ENCODE data around the gene RNU4-1. TPM values are rescaled to one million over a fixed set of nuclear protein-coding genes. Genes with fewer than 3 reads are reported as not detected.
"Not testable (repeated sequence)": the region's sequence is repeated elsewhere in the genome, so short reads cannot be mapped to it uniquely, and the experiment has no call there.

Gene RNU4-1
- polyA plus RNA-seq, 1 donor = not detected

GRCh38 chr12:120258323-120258896 is 34.6 kb downstream of the RNU4-1 start:
- DNase-seq = no peak

- no peak for DNase-seq
Measured at GRCh38 chr12:120257041-120257821, 35.8 kb downstream of the RNU4-1 start.

DNA sequence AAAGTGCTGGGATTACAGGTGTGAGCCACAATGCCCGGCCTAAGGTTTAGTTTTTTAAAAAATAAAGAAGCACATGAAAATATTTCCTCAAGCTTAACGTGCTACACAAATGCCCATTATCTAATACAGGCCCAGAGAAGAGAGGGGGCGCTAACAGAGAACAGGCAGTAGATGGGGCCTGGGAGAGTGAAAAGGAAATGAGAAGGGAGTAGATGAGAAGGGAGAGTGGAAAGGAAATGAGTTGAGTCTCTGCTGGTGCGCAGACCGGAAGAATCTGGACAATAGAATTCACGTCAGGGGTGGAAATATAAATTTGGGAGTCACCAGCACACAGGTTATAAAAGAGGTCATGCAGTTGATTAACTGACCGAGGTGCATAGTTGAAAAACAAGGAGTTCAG is 38.2 kb downstream of the RNU4-1 start:
- no peak for DNase-seq

DNA sequence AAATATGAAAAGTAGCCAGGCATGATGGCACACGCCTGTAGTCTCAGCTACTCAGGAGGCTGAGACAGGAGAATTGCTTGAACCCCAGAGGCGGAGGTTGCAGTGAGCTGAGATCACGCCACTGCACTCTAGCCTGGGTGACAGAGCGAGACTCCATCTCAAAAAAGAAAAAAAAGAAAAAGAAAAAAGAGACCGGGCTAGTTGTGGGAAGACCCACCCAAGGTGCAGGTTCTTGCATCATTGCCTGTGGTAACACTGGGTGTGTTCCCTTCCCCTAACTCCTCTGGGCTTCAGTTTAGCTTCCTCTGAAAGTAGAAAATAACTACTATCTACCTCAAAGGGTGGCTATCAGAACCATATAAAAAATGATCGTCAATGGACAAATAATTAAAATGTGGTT is 39.7 kb downstream of the RNU4-1 start:
- not testable (repeated sequence) for DNase-seq

- DNase-seq = no peak
Measured at GRCh38 chr12:120252071-120252906, 40.7 kb downstream of the RNU4-1 start.

GRCh38 chr12:120251364-120252070 is 41.5 kb downstream of the RNU4-1 start:
- DNase-seq = not testable (repeated sequence)

DNA sequence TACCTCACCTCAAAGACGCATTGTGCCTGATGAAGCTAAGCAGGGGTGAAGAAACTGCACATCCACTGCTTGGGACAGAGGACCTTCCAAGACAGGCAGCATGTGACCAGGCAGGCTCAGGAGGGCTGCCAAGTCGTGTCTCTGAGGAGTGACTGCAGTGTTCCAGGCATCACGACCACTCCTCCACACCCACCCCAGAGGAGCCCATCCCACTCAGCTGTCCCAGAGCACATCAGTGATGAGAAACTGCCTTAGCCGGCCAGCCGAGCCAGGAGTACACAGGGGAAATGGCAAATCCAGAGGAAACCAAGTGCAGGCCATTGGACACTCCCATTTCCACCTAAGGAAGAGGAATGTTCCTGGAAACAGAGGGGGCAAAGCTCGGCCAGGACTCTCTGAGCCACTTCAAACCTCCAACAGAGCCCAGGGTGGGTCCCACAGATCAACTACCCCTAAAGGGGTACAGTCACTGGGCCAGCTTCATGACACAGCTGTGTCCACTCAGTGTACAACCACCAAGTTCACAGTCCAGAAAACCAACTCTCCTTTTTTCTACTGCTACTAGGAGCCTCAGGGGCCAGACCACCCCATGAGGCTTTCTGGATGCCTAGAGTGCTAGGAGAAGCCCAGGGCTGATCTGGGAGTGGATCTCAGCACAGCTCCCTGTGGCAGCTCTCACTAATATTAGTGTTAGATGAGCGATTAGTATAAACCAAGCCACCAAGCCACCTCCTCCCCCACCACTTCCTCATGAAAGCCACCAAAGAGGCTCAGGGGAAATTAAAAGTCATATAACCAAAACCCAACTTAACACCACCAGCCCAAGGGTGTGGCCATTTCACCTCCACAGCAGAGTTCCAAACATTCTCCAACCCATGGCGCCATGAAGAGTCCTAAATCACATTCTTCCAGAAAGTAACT is 42.9 kb downstream of the RNU4-1 start:
- no peak for DNase-seq

DNA sequence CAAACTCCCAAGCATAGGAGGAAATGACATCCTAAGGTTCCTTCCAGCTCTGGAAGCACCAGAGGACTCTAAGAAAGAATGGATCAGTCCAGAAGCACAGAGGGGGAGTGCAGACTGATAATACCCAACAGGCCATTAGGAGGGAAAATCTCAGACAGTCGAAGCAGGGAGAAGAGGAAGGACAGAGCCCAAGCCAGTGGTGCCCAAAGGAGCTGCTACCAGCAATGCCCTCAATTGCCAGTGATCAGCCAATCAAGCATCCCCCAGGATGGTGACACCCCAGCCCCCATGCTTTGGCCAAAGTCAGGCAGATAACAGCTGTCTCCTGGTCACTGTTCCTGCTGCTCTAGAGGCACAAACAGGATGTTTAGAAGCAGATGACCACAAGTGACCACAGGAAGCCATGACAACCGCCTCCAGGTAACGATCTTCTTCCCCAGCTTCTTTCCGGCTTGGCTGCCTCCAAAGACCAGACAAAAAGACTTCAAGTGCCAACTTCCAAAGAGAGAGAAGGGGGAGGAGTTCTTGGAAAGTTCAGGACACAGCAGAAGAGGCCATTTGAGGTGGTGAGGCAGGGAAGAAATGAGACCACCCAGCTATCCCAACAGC is 43.7 kb downstream of the RNU4-1 start:
- DNase-seq = no peak

DNA sequence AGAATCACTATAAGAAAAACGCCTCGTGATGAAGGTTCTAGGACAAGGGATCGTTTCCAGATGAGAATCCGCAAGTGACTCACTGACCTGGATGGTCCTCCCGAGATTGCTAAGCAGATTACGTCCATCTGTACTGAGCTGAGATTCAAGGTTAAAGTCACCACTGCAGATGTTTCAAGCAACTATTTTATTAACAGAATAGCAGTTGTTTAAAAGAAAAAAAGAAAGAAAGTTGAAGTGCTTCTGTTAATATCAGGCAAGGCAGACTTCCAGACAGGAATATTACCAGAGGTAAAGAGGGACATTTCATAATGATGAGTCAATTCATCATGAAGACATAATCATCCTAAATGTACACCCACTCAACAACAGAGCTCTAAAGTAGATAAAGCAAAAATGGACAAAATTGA is 45.4 kb downstream of the RNU4-1 start:
- DNase-seq = no peak

DNA sequence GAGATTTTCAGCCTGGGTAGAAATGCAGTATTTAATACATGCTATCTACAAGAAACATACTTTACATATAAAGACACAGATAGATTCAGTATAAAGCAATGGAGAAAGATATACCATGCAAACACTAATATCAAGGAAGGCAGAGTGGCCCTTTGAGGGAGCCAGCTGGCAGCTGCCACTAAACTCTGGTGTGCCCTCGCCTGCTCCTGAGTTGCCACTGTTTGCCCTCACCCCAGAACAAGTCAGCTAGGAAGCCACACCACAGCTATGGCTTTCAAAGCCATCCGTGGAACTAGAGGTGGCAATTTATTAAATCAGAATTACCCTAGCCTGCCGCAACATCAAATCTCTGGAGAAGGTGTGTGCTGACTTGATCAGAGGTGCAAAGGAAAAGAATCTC is 45.9 kb downstream of the RNU4-1 start:
- no peak for DNase-seq

DNA sequence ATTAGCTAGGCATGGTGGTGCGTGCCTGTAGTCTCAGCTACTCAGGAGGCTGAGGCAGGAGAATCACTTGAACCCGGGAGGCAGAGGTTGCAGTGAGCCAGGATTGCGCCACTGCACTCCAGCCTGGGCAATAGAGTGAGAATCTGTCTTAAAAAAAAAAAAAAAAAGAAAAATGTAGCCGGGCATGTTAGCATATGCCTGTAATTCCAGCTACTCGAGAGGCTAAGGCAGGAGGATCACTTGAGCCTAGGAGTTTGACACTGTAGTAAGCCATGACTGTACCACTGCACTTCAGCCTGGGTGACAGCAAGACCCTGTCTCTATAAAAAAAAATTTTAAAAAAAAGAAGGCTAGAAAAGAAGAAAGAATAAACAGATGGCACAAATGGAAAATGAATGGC is 46.3 kb downstream of the RNU4-1 start:
- not testable (repeated sequence) for DNase-seq

Other genes with a start within 250 kb of the RNU4-1 start
- gene RAB35, start 176.5 kb downstream of the RNU4-1 start, polyA plus RNA-seq (ENCODE audit: insufficient read length) = 37.0 TPM
- 62.9 TPM for gene GCN1, start 98.5 kb downstream of the RNU4-1 start, polyA plus RNA-seq (ENCODE audit: insufficient read length)
- gene RPLP0, start 92.1 kb downstream of the RNU4-1 start, polyA plus RNA-seq (ENCODE audit: insufficient read length) = 2,498 TPM
- 59.8 TPM for gene PXN, start 27.5 kb downstream of the RNU4-1 start, polyA plus RNA-seq (ENCODE audit: insufficient read length)
- gene RNU4-2, start 1.3 kb downstream of the RNU4-1 start, polyA plus RNA-seq (ENCODE audit: insufficient read length) = not detected
- 3.3 TPM for gene SIRT4, start 9.1 kb upstream of the RNU4-1 start, polyA plus RNA-seq (ENCODE audit: insufficient read length)
- gene PLA2G1B, start 34.5 kb upstream of the RNU4-1 start, polyA plus RNA-seq (ENCODE audit: insufficient read length) = 0.27 TPM
- 26.5 TPM for gene MSI1, start 75.9 kb upstream of the RNU4-1 start, polyA plus RNA-seq (ENCODE audit: insufficient read length)
- gene COX6A1, start 144.9 kb upstream of the RNU4-1 start, polyA plus RNA-seq (ENCODE audit: insufficient read length) = 260 TPM
- gene TRIAP1, start 153.1 kb upstream of the RNU4-1 start, polyA plus RNA-seq (ENCODE audit: insufficient read length) = 39.1 TPM
- gene GATC, start 153.2 kb upstream of the RNU4-1 start, polyA plus RNA-seq (ENCODE audit: insufficient read length) = 36.2 TPM
- gene SRSF9, start 176.5 kb upstream of the RNU4-1 start, polyA plus RNA-seq (ENCODE audit: insufficient read length) = 222 TPM
- 446 TPM for gene DYNLL1, start 202.9 kb upstream of the RNU4-1 start, polyA plus RNA-seq (ENCODE audit: insufficient read length)
- 65.0 TPM for gene COQ5, start 235.9 kb upstream of the RNU4-1 start, polyA plus RNA-seq (ENCODE audit: insufficient read length)
- gene RNF10, start 241.1 kb upstream of the RNU4-1 start, polyA plus RNA-seq (ENCODE audit: insufficient read length) = 284 TPM

Measured in left kidney (tissue), 2 donors.